DMS114 treated with DMSO at 0.1 percent for 48 hours (cell line): Measurements from ENCODE around the gene SLCO4A1.

Source experiments
- DNase-seq: peaks from one replicate; lab custom pipeline; 2025; ENCODE audit not compliant: unreplicated experiment; lab: John Stamatoyannopoulos, UW

Gene SLCO4A1

GRCh38 chr20:62606551-62607201 lies 35.6 kb upstream of the SLCO4A1 start:
- DNase-seq, result no peak

DNA sequence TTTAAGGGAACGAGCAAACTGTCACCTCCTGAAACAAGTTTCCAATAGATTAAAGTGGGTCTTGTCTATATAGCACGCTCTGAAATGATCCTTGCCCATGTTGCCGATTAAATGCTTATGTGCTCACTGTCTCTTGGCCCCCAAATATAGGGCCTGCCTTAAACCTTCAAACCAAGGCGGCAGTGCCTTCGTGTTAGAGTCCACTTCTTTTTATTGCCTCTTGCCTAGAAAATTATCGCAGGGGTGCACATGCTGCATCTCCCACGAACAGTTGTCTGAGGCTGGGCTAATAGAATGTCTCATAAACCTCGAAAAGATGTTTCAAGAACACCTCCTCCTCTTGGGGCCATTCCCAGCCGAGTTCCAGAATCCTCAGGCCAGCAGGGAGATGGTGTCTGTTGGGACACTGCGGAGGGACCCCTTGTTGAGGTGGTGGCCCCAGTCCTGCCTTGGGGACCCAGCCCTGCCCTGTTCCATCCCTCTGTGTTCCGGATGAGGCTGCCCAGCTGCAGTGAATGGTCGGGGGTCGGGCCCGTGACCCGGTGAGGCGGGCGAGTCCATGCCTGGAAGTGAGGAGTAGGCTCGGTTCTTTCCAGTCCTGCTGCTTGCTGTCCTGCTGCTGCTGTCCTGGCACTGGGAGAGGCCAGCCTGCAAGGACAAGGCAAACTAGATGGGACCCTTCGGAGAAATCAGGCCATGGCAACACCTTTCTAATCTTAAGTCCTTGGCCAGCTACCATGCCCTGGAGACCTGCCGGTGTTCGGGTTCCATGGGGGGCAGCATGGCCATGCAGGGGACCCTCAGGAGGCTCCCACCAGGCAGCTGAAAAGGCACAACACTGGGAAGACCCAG lies 34.7 kb upstream of the SLCO4A1 start:
- no peak for DNase-seq

DNA sequence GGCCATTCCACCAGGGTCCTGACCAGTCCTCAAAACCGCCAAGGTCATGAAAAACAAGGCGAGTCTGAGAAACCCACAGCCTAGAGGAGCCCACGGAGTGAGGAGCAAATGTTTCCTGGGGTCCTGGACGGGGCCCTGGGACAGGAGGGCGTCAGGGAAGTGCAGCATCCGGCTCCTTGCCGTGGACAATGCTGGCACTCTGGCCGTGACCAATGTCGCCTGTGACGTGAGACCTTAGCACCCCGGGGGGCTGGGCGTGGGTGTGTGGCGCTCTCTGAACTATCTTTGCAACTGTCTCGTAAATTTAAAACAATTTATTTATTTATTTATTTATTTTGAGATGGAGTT lies 34.1 kb upstream of the SLCO4A1 start:
- DNase-seq, result no peak

DNA sequence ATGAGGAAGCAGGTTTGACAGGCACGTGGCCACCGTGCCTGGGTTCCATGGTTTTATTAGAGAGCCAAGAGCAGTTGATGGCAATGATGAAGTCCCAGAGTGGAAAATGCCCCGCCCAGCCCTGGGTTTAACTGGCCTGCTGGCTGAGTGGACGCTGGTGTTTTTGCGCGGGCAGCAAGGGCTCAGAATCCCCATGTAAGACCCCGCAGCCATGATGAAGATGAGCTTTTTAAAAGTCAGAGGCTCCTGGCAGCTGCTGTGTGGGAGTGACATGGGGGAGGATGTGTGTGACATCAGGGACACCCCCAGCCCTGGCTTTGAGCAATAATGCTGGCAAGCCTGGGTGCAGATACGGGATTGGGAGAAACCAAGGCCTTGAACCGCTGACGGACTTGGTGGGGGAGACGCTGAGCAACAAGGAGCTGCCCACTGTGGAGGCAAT lies 33.0 kb upstream of the SLCO4A1 start:
- DNase-seq, result no peak

GRCh38 chr20:62609811-62610757 lies 32.2 kb upstream of the SLCO4A1 start:
- no peak for DNase-seq

- DNase-seq, result no peak
Measured at GRCh38 chr20:62611012-62611411, 31.3 kb upstream of the SLCO4A1 start.

- no peak for DNase-seq
Measured at GRCh38 chr20:62611819-62612218, 30.5 kb upstream of the SLCO4A1 start.

GRCh38 chr20:62614085-62614960 lies 28.0 kb upstream of the SLCO4A1 start:
- no peak for DNase-seq

GRCh38 chr20:62614961-62615680 lies 27.2 kb upstream of the SLCO4A1 start:
- DNase-seq, result no peak

GRCh38 chr20:62615750-62616251 lies 26.5 kb upstream of the SLCO4A1 start:
- DNase-seq, result no peak

DNA sequence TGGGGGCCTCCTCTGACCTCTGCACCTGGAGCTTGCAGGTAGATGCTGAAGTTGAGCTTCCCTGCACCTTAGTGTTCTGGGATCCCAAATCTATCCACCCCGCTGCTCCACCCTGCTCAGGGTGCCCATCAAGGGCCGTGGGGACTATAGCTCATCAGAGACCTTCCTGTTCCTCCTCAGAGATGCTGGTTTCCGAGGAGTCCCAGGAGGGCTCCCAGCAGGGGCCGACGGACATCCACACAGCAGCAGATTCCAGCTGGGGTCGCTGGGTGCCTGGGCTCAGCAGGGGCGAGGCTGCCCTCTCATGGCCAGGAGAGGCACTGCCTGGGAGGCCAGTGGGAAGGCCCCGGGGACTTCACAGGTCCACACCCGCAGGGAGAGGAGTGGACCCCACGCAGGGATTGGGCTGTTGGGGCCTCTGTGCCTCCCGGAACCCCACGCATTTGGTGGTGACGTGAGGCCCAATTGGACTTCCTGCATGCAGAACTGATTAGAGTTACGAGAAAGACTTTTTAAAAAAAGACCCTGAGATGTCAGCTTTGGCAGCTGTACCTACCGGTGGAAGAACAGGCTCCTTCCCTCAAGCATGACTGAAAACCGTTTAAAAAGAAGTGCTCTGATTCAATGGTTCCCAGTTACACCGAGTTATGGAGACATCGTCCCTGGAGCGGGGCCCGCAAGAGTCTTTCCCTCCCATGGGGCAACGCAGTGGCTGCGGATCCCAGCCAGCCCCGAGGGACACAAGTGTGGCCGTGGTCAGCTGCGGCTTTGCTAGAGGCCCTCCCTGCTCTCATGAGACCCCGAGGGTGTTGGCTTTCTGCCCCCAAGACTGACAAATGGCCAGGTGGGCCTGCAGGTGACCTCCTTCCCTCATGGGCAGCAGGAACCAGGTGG lies 25.3 kb upstream of the SLCO4A1 start:
- DNase-seq, result peak; percentile 43

GRCh38 chr20:62617711-62618483 lies 24.4 kb upstream of the SLCO4A1 start:
- no peak for DNase-seq

DNA sequence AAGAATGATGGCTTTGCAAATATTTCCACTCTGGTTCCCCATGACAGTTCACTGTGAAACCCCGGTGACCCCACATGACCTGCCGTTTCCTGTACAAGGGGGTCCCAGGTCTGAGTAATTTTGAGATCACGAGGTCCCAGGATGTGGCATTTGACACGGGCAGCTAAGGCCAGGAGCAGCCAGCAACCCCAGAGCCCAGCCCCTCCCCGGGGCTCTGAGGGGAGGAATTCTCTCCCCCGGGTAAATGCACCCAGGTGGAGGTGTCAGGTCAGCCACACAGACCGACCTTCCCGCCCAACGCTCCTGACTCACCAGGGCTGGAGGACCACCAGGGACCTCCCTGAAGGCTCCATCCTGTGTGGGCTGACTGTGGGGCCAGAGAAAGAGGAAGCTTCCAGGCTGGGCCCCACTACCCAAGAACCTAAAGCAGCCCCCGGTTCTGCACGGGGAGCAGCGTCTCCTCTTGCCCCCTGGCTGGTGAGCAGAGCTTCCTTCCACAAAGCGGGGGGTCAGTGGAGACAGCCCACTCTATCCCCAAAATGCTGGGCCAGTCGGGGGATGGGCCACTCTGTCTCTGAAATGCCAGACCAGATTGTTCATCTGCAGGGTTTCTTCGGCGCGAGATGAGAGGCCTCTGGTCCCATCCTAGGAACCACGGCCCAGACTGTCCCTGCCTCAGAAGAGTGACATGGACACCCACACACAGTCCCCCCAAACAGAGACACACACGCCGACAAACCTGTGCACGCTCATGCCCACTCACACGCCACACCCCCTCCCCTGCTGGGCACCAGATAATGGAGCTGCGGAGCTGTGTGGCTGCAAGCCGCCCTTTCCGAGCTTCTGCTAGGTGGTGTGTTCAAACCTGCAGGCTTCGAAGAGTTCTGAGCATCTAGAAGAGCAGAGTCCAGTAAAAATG lies 23.4 kb upstream of the SLCO4A1 start:
- no peak for DNase-seq

GRCh38 chr20:62620625-62621024 lies 21.7 kb upstream of the SLCO4A1 start:
- no peak for DNase-seq

DNA sequence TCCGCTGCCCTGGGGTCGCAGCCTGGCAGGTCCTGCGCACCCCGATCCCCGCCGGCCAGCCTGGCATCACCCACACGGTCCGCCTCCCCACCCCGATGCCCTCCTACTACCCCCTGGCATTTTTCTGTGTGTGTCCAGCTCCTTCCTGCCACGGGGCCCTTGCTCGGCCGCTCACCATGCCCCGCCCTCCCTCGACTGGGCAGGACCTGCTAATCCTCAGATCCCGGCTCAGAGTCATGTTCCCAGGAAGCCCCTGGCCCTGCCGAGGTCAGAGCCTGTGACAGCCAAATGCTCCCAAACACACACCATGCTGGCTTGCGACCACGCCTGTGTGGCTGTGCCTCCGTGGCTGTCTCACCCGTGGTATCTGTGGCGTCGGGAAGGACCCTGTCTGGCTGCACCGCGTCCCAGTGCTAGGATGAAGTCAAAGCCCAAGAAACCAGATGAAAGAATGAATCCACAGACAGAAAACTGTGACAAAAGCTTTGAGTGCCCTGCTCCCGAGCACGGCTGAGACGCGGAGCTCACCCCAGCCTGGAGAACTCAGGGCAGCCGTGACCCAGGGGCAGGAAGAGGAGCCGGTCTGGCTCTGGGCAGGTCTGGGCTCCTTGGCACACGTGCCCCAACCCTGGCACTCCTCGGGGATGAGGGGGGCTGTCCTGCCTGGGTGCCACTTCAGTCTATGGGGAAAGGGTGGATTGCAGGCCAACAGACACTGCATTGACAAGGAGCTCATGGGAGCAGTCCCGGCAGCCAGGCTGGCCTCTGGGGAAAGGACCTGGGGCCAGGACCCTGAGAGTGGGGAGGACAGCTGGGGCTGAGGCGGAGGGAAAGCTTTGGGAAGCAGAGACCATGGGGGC lies 20.8 kb upstream of the SLCO4A1 start:
- no peak for DNase-seq
